ENCODE measurements around the gene TRAPPC3L.

Gene TRAPPC3L

GRCh38 chr6:116563830-116564229 lies 18.3 kb upstream of the TRAPPC3L start:
- Histone ChIP-seq H3K4me1 (ENCODE audit: insufficient read depth, low read length) (0 out of 2 replicates have a peak, but pooled peaks cover under 1% of the 10 kb centered on the region), H3K4me3 (ENCODE audit: low read depth in 1 of 2, low read length in 2 of 2) (no peak overlapping the region), H4K20me1 (ENCODE audit: insufficient read depth, low read length) (no peaks in the 10 kb centered on the region), H3K4me2 (ENCODE audit: insufficient read depth, low read length) (no peak overlapping the region), H3K79me2 (ENCODE audit: insufficient read depth, low read length) (no peaks in the 10 kb centered on the region), H2AFZ (ENCODE audit: low read depth, low read length) (no peak overlapping the region), H3K36me3 (ENCODE audit: insufficient read depth, low read length) (no peaks in the 10 kb centered on the region), H3K27ac (ENCODE audit: low read length) (no peak overlapping the region), H3K27me3 (ENCODE audit: insufficient read depth, low read length, poor library complexity) (no peaks in the 10 kb centered on the region), H3K9me3 (ENCODE audit: insufficient read depth, low read length, severe bottlenecking) (no peaks in the 10 kb centered on the region), H3K9ac (ENCODE audit: low read depth, low read length) (no peak overlapping the region)
- ATAC-seq (ENCODE audit: insufficient read depth, low read depth) (no peak), DNase-seq (no peak)
- TF ChIP-seq EZH2 (IDR thresholded peaks at IDR 0.05; ENCODE audit: borderline replicate concordance, low read depth, low read length, severe bottlenecking) (no peak), CTCF (IDR thresholded peaks at IDR 0.05; ENCODE audit: borderline replicate concordance, extremely low read depth, low read length, poor library complexity, severe bottlenecking) (no peak)

- TF ChIP-seq CTCF (IDR thresholded peaks at IDR 0.05; ENCODE audit: borderline replicate concordance, extremely low read depth, low read length, poor library complexity, severe bottlenecking), result no peak
- TF ChIP-seq EZH2 (IDR thresholded peaks at IDR 0.05; ENCODE audit: borderline replicate concordance, low read depth, low read length, severe bottlenecking), result no peak
- Histone ChIP-seq H3K79me2 (ENCODE audit: insufficient read depth, low read length) (no peaks in the 10 kb centered on the region), H3K36me3 (ENCODE audit: insufficient read depth, low read length) (no peaks in the 10 kb centered on the region), H3K9ac (ENCODE audit: low read depth, low read length) (no peak overlapping the region), H2AFZ (ENCODE audit: low read depth, low read length) (no peak overlapping the region), H3K4me3 (ENCODE audit: low read depth in 1 of 2, low read length in 2 of 2) (no peak overlapping the region), H3K4me2 (ENCODE audit: insufficient read depth, low read length) (no peak overlapping the region), H3K9me3 (ENCODE audit: insufficient read depth, low read length, severe bottlenecking) (no peaks in the 10 kb centered on the region), H3K27me3 (ENCODE audit: insufficient read depth, low read length, poor library complexity) (no peaks in the 10 kb centered on the region), H4K20me1 (ENCODE audit: insufficient read depth, low read length) (no peaks in the 10 kb centered on the region), H3K27ac (ENCODE audit: low read length) (no peak overlapping the region), H3K4me1 (ENCODE audit: insufficient read depth, low read length) (no peaks in the 10 kb centered on the region)
- no peak for ATAC-seq (ENCODE audit: insufficient read depth, low read depth)
- no peak for DNase-seq
Observed at GRCh38 chr6:116562614-116563013, 17.1 kb upstream of the TRAPPC3L start.

- Histone ChIP-seq H3K27ac (ENCODE audit: low read length) (no peak overlapping the region), H2AFZ (ENCODE audit: low read depth, low read length) (no peak overlapping the region), H3K79me2 (ENCODE audit: insufficient read depth, low read length) (no peaks in the 10 kb centered on the region), H3K9ac (ENCODE audit: low read depth, low read length) (no peak overlapping the region), H3K36me3 (ENCODE audit: insufficient read depth, low read length) (no peaks in the 10 kb centered on the region), H4K20me1 (ENCODE audit: insufficient read depth, low read length) (no peaks in the 10 kb centered on the region), H3K4me2 (ENCODE audit: insufficient read depth, low read length) (no peak overlapping the region), H3K27me3 (ENCODE audit: insufficient read depth, low read length, poor library complexity) (no peaks in the 10 kb centered on the region), H3K9me3 (ENCODE audit: insufficient read depth, low read length, severe bottlenecking) (no peaks in the 10 kb centered on the region), H3K4me3 (ENCODE audit: low read depth in 1 of 2, low read length in 2 of 2) (no peak overlapping the region), H3K4me1 (ENCODE audit: insufficient read depth, low read length) (no peaks in the 10 kb centered on the region)
- TF ChIP-seq EZH2 (IDR thresholded peaks at IDR 0.05; ENCODE audit: borderline replicate concordance, low read depth, low read length, severe bottlenecking), result no peak
- TF ChIP-seq CTCF (IDR thresholded peaks at IDR 0.05; ENCODE audit: borderline replicate concordance, extremely low read depth, low read length, poor library complexity, severe bottlenecking), result no peak
- no peak for DNase-seq
- no peak for ATAC-seq (ENCODE audit: insufficient read depth, low read depth)
Observed at GRCh38 chr6:116562019-116562403, 16.5 kb upstream of the TRAPPC3L start.
